ENCODE measurements around the gene PDE1A. TPM values are rescaled to one million over a fixed set of nuclear protein-coding genes. Genes with fewer than 3 reads are reported as not detected.

Gene PDE1A
- total and polyA plus RNA-seq, 2 donors (not counting 1 experiment from before 2014, with no cell fraction given) = 0.07 TPM; not detected in 1

DNA sequence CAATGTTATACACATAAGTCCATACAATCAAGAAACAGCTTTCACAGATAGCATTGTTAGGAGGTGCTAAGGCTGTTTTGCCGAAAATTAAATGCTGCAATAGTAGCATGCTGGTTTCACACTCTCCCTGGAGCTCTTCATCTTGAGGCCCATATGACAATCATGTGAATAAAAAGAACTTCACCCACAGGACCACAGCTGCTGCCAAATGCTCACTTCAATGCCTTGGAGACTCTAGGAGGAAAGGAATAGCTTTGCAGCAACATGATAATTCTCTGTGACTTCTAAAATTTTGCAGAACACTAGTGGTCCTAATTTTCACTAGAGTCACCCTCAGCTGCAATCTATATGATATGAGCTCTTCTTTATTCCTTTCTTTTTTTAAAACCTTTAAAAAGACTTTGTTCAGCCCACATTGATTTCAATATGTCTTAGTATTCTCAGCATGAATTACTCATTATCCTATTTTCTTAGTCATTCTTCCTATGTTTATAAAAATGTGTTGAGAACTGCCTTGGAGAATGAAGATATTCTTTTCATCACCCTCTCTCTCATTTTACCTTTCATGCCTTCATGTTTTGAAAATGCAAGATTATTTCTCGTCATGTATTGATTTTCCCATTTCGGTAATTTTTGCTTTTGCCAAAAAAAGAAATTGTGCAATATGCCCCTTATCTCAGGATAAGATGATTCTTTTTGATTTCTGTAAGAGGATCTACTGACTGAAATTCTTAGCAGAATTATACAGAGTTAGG is 108.2 kb downstream of the PDE1A start:
- intact Hi-C loops (cut with micrococcal nuclease) = no loop called here
- CTCF ChIA-PET = interaction anchor here (1.0 kb wide), 1 partner anchor 11 kb away, joined by 3 read pairs; no protein-coding TSS in a partner anchor
- DNase-seq = no peak
- TF ChIP-seq EZH2 (IDR thresholded peaks at IDR 0.05; ENCODE audit: borderline replicate concordance, insufficient read depth, low read depth, low read length, poor library complexity, severe bottlenecking) = no peak
- TF ChIP-seq CTCF (IDR thresholded peaks at IDR 0.05) = no peak
- POLR2A ChIA-PET = no interaction called here
- Mint-ChIP-seq H3K9me3 (ENCODE audit: insufficient read depth) (no peaks in the 10 kb centered on the region), H3K4me3 (no peak overlapping the region), H3K27ac (no peak overlapping the region), H3K4me1 (no peaks in the 10 kb centered on the region), H3K27me3 (no peaks in the 10 kb centered on the region)
- H3K9ac ChIP-seq (ENCODE audit: low read length) = no peak overlapping the region
- no peaks in the 10 kb centered on the region for H3K27me3 ChIP-seq (replicated peaks in 1 of 4; ENCODE audit: control extremely low read depth in 1 of 4, control insufficient read depth in 3 of 4, insufficient read depth in 4 of 4, low read length in 3 of 4)
- WGBS (ENCODE audit: insufficient coverage) = no CpG with 5 or more reads among the region's 3 CpGs
- H3K27ac ChIP-seq (ENCODE audit: low read length in 2 of 2) = no peak overlapping the region
- no peak overlapping the region for H3K4me2 ChIP-seq (replicated peaks; ENCODE audit: low read depth, low read length, poor library complexity, severe bottlenecking)
- no peaks in the 10 kb centered on the region for H3K4me1 ChIP-seq (ENCODE audit: control insufficient read depth in 2 of 2, insufficient read depth in 2 of 2, low read length in 2 of 2)
- H4K20me1 ChIP-seq (ENCODE audit: control insufficient read depth, insufficient read depth, low read length, poor library complexity, severe bottlenecking) = no peaks in the 10 kb centered on the region
- no peak for ATAC-seq (ENCODE audit: low read depth)
- no peaks in the 10 kb centered on the region for H3K36me3 ChIP-seq (replicated peaks in 1 of 2; ENCODE audit: control extremely low read depth in 1 of 2, control insufficient read depth in 1 of 2, extremely low read depth in 1 of 2, insufficient read depth in 2 of 2, low read length in 1 of 2)
- no peak overlapping the region for H2AFZ ChIP-seq (ENCODE audit: insufficient read depth, low read depth, low read length, poor library complexity, severe bottlenecking)
- no peak overlapping the region for H3K4me3 ChIP-seq (ENCODE audit: control extremely low read depth in 1 of 5, extremely low read depth in 1 of 5, insufficient read depth in 1 of 5, low read depth in 2 of 5, low read length in 4 of 5)
- H3K9me3 ChIP-seq (ENCODE audit: control extremely low read depth in 1 of 3, control insufficient read depth in 2 of 3, insufficient read depth in 1 of 3, low read length in 2 of 3) = peaks cover 0 to 3% (median 0%) of the 10 kb centered on the region in 3 donors
- no peaks in the 10 kb centered on the region for H3K79me2 ChIP-seq (ENCODE audit: control insufficient read depth, insufficient read depth, low read length)

DNA sequence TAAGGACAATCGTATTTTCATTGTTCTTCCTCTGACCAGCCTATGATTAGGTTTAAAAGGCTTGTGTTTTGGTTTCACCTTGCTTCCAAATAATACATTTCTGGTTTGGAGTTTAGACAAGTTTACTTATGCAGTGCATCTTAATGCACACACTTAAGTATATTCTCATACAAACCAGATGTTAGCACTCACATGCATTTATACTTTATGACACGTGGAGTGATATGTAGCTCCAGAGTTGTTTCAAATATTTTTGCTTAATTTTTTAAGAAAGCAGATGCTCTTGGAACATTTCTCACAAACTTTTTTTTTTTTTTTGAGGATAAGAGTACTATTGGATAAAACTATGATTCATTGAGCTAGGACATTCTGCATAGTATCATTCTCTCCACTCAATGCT is 109.9 kb downstream of the PDE1A start:
- H3K9ac ChIP-seq (ENCODE audit: low read length) = no peak overlapping the region
- no peak overlapping the region for H3K4me2 ChIP-seq (replicated peaks; ENCODE audit: low read depth, low read length, poor library complexity, severe bottlenecking)
- DNase-seq (no peak), ATAC-seq (ENCODE audit: low read depth) (no peak)
- no peaks in the 10 kb centered on the region for H3K4me1 ChIP-seq (ENCODE audit: control insufficient read depth in 2 of 2, insufficient read depth in 2 of 2, low read length in 2 of 2)
- H3K27me3 ChIP-seq (replicated peaks in 1 of 4; ENCODE audit: control extremely low read depth in 1 of 4, control insufficient read depth in 3 of 4, insufficient read depth in 4 of 4, low read length in 3 of 4) = no peaks in the 10 kb centered on the region
- no peaks in the 10 kb centered on the region for H3K9me3 ChIP-seq (ENCODE audit: control extremely low read depth in 1 of 3, control insufficient read depth in 2 of 3, insufficient read depth in 1 of 3, low read length in 2 of 3)
- WGBS (ENCODE audit: insufficient coverage) = no CpG with 5 or more reads among the region's 2 CpGs
- Mint-ChIP-seq H3K27me3 (no peaks in the 10 kb centered on the region), H3K27ac (no peak overlapping the region), H3K9me3 (ENCODE audit: insufficient read depth) (no peaks in the 10 kb centered on the region), H3K4me1 (no peaks in the 10 kb centered on the region), H3K4me3 (no peak overlapping the region)
- POLR2A ChIA-PET = no interaction called here
- no peak overlapping the region for H2AFZ ChIP-seq (ENCODE audit: insufficient read depth, low read depth, low read length, poor library complexity, severe bottlenecking)
- H3K4me3 ChIP-seq (ENCODE audit: control extremely low read depth in 1 of 5, extremely low read depth in 1 of 5, insufficient read depth in 1 of 5, low read depth in 2 of 5, low read length in 4 of 5) = no peak overlapping the region
- no peaks in the 10 kb centered on the region for H4K20me1 ChIP-seq (ENCODE audit: control insufficient read depth, insufficient read depth, low read length, poor library complexity, severe bottlenecking)
- H3K36me3 ChIP-seq (replicated peaks in 1 of 2; ENCODE audit: control extremely low read depth in 1 of 2, control insufficient read depth in 1 of 2, extremely low read depth in 1 of 2, insufficient read depth in 2 of 2, low read length in 1 of 2) = no peaks in the 10 kb centered on the region
- H3K27ac ChIP-seq (ENCODE audit: low read length in 2 of 2) = no peak overlapping the region
- intact Hi-C loops (cut with micrococcal nuclease) = no loop called here
- TF ChIP-seq CTCF (IDR thresholded peaks at IDR 0.05) (no peak), EZH2 (IDR thresholded peaks at IDR 0.05; ENCODE audit: borderline replicate concordance, insufficient read depth, low read depth, low read length, poor library complexity, severe bottlenecking) (no peak)
- H3K79me2 ChIP-seq (ENCODE audit: control insufficient read depth, insufficient read depth, low read length) = no peaks in the 10 kb centered on the region
- CTCF ChIA-PET = no interaction called here

Data from B cell (primary cell).